ENCODE results near the gene ITGB2.

DNA sequence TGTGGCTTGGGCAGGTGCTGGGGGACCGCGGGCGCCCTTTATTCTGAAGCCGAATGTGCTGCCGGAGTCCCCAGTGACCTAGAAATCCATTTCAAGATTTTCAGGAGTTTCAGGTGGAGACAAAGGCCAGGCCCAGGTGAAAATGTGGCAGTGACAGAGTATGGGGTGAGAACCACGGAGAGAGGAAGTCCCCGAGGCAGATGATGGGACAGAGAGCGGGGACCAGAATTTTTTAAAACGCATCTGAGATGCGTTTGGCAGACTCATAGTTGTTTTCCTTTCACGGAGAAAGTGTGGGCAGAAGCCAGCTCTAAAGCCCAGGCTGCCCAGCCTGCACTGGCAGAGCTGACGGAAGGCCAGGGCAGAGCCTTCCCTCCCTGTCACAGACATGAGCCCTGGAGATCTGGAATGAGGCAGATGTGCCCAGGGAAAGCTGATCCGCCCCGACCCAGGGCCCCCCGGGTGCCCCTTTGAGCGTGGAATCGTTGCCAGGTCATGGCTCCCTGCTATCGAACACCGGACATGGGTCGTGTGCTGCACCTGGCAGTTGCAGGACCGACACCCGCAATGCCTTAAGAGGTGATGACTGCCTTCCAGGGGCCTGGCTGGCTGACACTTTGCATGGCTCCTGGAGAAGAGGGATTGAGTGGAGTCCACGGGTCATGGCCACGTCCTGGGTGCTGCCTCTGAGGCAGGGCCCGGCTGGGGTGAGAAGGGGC is 12.7 kb upstream of the ITGB2 start:
- TF ChIP-seq, protein P1, sequence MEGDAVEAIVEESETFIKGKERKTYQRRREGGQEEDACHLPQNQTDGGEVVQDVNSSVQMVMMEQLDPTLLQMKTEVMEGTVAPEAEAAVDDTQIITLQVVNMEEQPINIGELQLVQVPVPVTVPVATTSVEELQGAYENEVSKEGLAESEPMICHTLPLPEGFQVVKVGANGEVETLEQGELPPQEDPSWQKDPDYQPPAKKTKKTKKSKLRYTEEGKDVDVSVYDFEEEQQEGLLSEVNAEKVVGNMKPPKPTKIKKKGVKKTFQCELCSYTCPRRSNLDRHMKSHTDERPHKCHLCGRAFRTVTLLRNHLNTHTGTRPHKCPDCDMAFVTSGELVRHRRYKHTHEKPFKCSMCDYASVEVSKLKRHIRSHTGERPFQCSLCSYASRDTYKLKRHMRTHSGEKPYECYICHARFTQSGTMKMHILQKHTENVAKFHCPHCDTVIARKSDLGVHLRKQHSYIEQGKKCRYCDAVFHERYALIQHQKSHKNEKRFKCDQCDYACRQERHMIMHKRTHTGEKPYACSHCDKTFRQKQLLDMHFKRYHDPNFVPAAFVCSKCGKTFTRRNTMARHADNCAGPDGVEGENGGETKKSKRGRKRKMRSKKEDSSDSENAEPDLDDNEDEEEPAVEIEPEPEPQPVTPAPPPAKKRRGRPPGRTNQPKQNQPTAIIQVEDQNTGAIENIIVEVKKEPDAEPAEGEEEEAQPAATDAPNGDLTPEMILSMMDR (IDR thresholded peaks at IDR 0.05): no peak
- TF ChIP-seq POLR2AphosphoS5 (IDR thresholded peaks at IDR 0.05; ENCODE audit: insufficient read depth in 1 of 2, low read depth in 1 of 2): no peak
